HCT116 (cell line): ENCODE results near the gene FOXD1. TPM values are rescaled to one million over a fixed set of nuclear protein-coding genes. Genes with fewer than 3 reads are reported as not detected.

ENCODE experiments used
- ATAC-seq: fragments of 200-7000 bp; cut with Tn5 transposase; 2 replicates; pipeline ENCODE4 v1.9.1; 2020; ENCODE audit warnings: mild to moderate bottlenecking, moderate library complexity
- BruUV-seq: library from RNA; stranded (reverse); fragments of 400-500 nt; replicated peaks from 2 replicates; lab custom pipeline; 2021; lab: Mats Ljungman, UMichigan
- CTCF ChIA-PET: fragments of 300-600 bp; sonication (Branson Sonifier 250); formaldehyde crosslinking; loops from one replicate; lab custom pipeline; 2021; ENCODE audit warnings: antibody characterized with exemption; lab: Charles Lee
- POLR2A ChIA-PET: fragments of 300-600, 350-600 bp; sonication (Branson Sonifier 250); formaldehyde crosslinking; loops from one replicate; lab custom pipeline; 2021; ENCODE audit warnings: antibody characterized with exemption; lab: Charles Lee
- RAD21 ChIA-PET, 2 experiments: fragments of 300-600 bp; sonication (Branson Sonifier 250); formaldehyde crosslinking; loops; one replicate each; lab custom pipeline; 2023; ENCODE audit warnings: low total read pairs in 2 of 2; ENCODE audit not compliant: uncharacterized antibody in 2 of 2, unreplicated experiment in 2 of 2, low non-redundant PET in 1 of 2; lab: Charles Lee
- DNase-seq: peaks from one replicate; pipeline ENCODE4 v3.0.0-alpha.2; 2010; ENCODE audit warnings: low read depth, low spot score
- H2AFZ ChIP-seq: fragments of 200-600 bp; shearing (Covaris generic), sonication (generic); 2 replicates; pipeline ENCODE4 v1.6.1; 2017; ENCODE audit warnings: low read depth, mixed run types, mixed read lengths, antibody characterized with exemption, low read length; ENCODE audit not compliant: poor library complexity, severe bottlenecking
- H3K27ac ChIP-seq: 2 replicates; pipeline ENCODE4 v1.5.1; 2012; ENCODE audit warnings: low read depth, low read length
- H3K27me3 ChIP-seq: fragments of 200-600 bp; sonication (generic); 2 replicates; pipeline ENCODE4 v1.6.1; 2016; ENCODE audit warnings: mixed run types, low read length, mixed read lengths; ENCODE audit not compliant: insufficient read depth
- H3K36me3 ChIP-seq, 2 experiments: fragments of 200-500 bp in 1 of 2; fragments of 200-600 bp in 1 of 2; sonication (Bioruptor generic) in 1 of 2; sonication (generic) in 1 of 2; 2 replicates each; pipeline versions ENCODE4 v1.5.1 to v1.6.1; 2014 to 2016; ENCODE audit warnings: low read length in 2 of 2, inconsistent platforms in 1 of 2, mixed read lengths in 1 of 2, mixed run types in 1 of 2; ENCODE audit not compliant: insufficient read depth in 2 of 2, control insufficient read depth in 1 of 2
- H3K4me1 ChIP-seq, 2 experiments: fragments of 200-600 bp in 1 of 2; sonication (generic) in 1 of 2; 2 replicates each; pipeline versions ENCODE4 v1.5.1 to v1.6.1; 2012 to 2017; ENCODE audit warnings: low read length in 2 of 2, inconsistent platforms in 1 of 2, mild to moderate bottlenecking in 1 of 2, mixed read lengths in 1 of 2, mixed run types in 1 of 2, moderate library complexity in 1 of 2; ENCODE audit not compliant: insufficient read depth in 2 of 2, control insufficient read depth in 1 of 2
- H3K4me2 ChIP-seq: fragments of 200-600 bp; sonication (generic); 2 replicates; pipeline ENCODE4 v1.6.1; 2017; ENCODE audit warnings: mixed run types, low read length, mixed read lengths
- H3K4me3 ChIP-seq, 2 experiments: fragments of 200-600 bp in 1 of 2; sonication (generic) in 1 of 2; replicated peaks in 1 of 2; 2 replicates each; pipeline ENCODE4 v1.5.1; 2011 to 2016; ENCODE audit warnings: low read length in 2 of 2, control low read depth in 1 of 2, low read depth in 1 of 2, mild to moderate bottlenecking in 1 of 2, mixed read lengths in 1 of 2, mixed run types in 1 of 2
- H3K79me2 ChIP-seq: fragments of 200-600 bp; sonication (generic); 2 replicates; pipeline ENCODE4 v1.6.1; 2017; ENCODE audit warnings: mild to moderate bottlenecking, mixed run types, low read length, moderate library complexity, mixed read lengths; ENCODE audit not compliant: insufficient read depth
- H3K9ac ChIP-seq: fragments of 200-600 bp; sonication (generic); 2 replicates; pipeline ENCODE4 v1.6.1; 2016; ENCODE audit warnings: low read length, mixed read lengths
- H3K9me2 ChIP-seq: fragments of 200-600 bp; sonication (generic), shearing (Covaris generic); 2 replicates; pipeline ENCODE4 v1.6.1; 2017; ENCODE audit warnings: mixed run types, mild to moderate bottlenecking, moderate library complexity; ENCODE audit not compliant: insufficient read depth
- H3K9me3 ChIP-seq, 2 experiments: fragments of 200-500 bp in 1 of 2; fragments of 200-600 bp in 1 of 2; sonication (Bioruptor generic) in 1 of 2; sonication (generic) in 1 of 2; 2 replicates each; pipeline ENCODE4 v1.6.1; 2014 to 2017; ENCODE audit warnings: low read length in 2 of 2, mixed read lengths in 2 of 2, inconsistent platforms in 1 of 2, low read depth in 1 of 2, mild to moderate bottlenecking in 1 of 2, mixed run types in 1 of 2, moderate library complexity in 1 of 2; ENCODE audit not compliant: control insufficient read depth in 1 of 2, insufficient read depth in 1 of 2
- H4K20me1 ChIP-seq: fragments of 200-600 bp; sonication (generic), shearing (Covaris generic); 2 replicates; pipeline ENCODE4 v1.6.1; 2017; ENCODE audit warnings: mixed run types, mild to moderate bottlenecking, moderate library complexity; ENCODE audit not compliant: insufficient read depth
- CBX3 ChIP-seq: IDR thresholded peaks from 2 replicates; pipeline ENCODE4 v1.6.1; 2012; ENCODE audit warnings: low read depth
- CEBPB ChIP-seq: IDR thresholded peaks from 2 replicates; pipeline ENCODE4 v1.6.1; 2012; ENCODE audit warnings: low read depth
- EGR1 ChIP-seq: IDR thresholded peaks from 2 replicates; pipeline ENCODE4 v1.6.1; 2012; ENCODE audit warnings: low read depth
- ELF1 ChIP-seq: IDR thresholded peaks from 2 replicates; pipeline ENCODE4 v1.6.1; 2012; ENCODE audit warnings: low read depth, borderline replicate concordance
- EZH2 ChIP-seq: fragments of 200-600 bp; sonication (generic); IDR thresholded peaks from 2 replicates; pipeline ENCODE4 v1.6.1; 2017; ENCODE audit warnings: antibody characterized with exemption, mixed run types
- EZH2phosphoT487 ChIP-seq: fragments of 200-600 bp; IDR thresholded peaks from 2 replicates; pipeline ENCODE4 v1.6.1; 2018; ENCODE audit warnings: antibody characterized with exemption, borderline replicate concordance
- FOSL1 ChIP-seq: IDR thresholded peaks from 2 replicates; pipeline ENCODE4 v1.6.1; 2012; ENCODE audit warnings: low read depth
- POLR2A ChIP-seq: IDR thresholded peaks from 2 replicates; pipeline ENCODE4 v1.7.0; 2011; ENCODE audit warnings: borderline replicate concordance; ENCODE audit not compliant: insufficient read depth, insufficient read length; ENCODE audit errors: extremely low read depth
- RAD21 ChIP-seq: IDR thresholded peaks from 2 replicates; pipeline ENCODE4 v1.6.1; 2012; ENCODE audit warnings: low read depth, mild to moderate bottlenecking
- SIN3A ChIP-seq: IDR thresholded peaks from 2 replicates; pipeline ENCODE4 v1.6.1; 2012; ENCODE audit warnings: low read depth
- TCF7L2 ChIP-seq: IDR thresholded peaks from 2 replicates; pipeline ENCODE4 v1.7.0; 2011; ENCODE audit warnings: borderline replicate concordance, inconsistent platforms; ENCODE audit not compliant: insufficient read depth, insufficient read length; ENCODE audit errors: extremely low read depth
- YY1 ChIP-seq: IDR thresholded peaks from 2 replicates; pipeline ENCODE4 v1.6.1; 2011; ENCODE audit warnings: low read length, low read depth, moderate library complexity, mild to moderate bottlenecking; ENCODE audit not compliant: insufficient replicate concordance; ENCODE audit errors: extremely low read depth
- ZFX ChIP-seq: fragments of 450-650 bp; IDR thresholded peaks from 2 replicates; pipeline ENCODE4 v1.6.1; 2017
- intact Hi-C: fragments of 100-400 bp; cut with micrococcal nuclease; formaldehyde crosslinking; loops from 2 replicates; pipeline ENCODE4 v1.10.0; 2022
- total RNA-seq: library from RNA; stranded (reverse); gene quantifications from one replicate; pipeline ENCODE4 v1.2.1, GENCODE V29; 2021; ENCODE audit not compliant: unreplicated experiment
- TF ChIP-seq, protein P1 (sequence below): IDR thresholded peaks from 2 replicates; pipeline ENCODE4 v1.6.1; 2011; ENCODE audit warnings: mild to moderate bottlenecking, low read length, moderate library complexity; ENCODE audit not compliant: insufficient replicate concordance; ENCODE audit errors: extremely low read depth
- TF ChIP-seq, protein P2 (sequence below), 3 experiments: fragments of 200-600 bp in 1 of 3; sonication (generic) in 1 of 3; IDR thresholded peaks in 2 of 3; conservative IDR thresholded peaks in 1 of 3; 2 replicates each; pipeline ENCODE4 v1.5.1; 2012 to 2017; ENCODE audit warnings: low read depth in 2 of 3, low read length in 2 of 3, antibody characterized with exemption in 1 of 3, borderline replicate concordance in 1 of 3, control low read depth in 1 of 3, mild to moderate bottlenecking in 1 of 3, mixed read lengths in 1 of 3, mixed run types in 1 of 3, moderate library complexity in 1 of 3; ENCODE audit not compliant: insufficient read depth in 1 of 3
- TF ChIP-seq, protein P3 (sequence below): IDR thresholded peaks from 2 replicates; pipeline ENCODE4 v1.6.1; 2012; ENCODE audit warnings: low read depth
- TF ChIP-seq, protein P4 (sequence below): IDR thresholded peaks from 2 replicates; pipeline ENCODE4 v1.6.1; 2012
- TF ChIP-seq, protein P5 (sequence below): IDR thresholded peaks from 2 replicates; pipeline ENCODE4 v1.6.1; 2012

Gene FOXD1
- total RNA-seq, 1 experiment from 2014 or later: 26.8 TPM

DNA sequence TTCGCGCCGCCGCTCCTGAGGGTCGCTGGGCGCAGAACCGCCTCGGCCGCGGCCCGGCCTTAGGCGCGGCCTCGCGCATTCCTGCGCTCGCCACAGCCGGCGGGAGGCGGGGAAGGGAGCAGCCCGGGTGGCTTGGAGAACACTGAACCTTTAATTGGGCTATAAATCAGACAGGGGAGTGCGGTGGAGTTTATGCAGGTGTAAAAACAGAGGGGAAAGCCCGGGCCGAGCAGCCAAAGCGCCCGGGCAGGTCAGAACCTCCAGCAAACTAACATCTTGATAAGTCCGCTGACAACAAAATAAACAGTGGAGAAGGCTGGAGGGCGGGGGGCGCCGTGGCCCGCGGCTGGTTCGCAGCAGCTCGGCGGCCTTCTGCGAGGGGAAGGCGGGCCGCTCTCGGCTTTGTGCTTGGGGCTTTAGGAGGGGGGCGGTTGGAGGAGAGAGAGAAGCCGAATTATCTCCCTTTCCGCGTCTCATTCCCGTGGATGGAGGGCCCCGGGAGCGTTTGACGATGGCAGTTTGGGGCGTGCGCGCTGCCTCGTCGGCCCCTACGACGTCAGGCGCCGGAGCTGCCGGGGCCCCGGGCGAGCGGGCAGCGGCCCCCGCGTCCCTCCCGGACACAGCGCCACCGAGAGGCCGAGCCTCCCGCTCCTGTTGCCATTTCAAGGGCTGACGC lies 11.3 kb downstream of the FOXD1 start:
- Histone ChIP-seq H3K27ac (peak overlapping the region; percentile 68), H4K20me1 (no peaks in the 10 kb centered on the region), H3K9ac (peak overlapping the region; percentile 57), H3K4me2 (peak overlapping the region; percentile 76), H2AFZ (peak overlapping the region; percentile 59), H3K9me3 (no peaks in the 10 kb centered on the region), H3K27me3 (no peaks in the 10 kb centered on the region), H3K4me1 (peaks cover 7 to 25% of the 10 kb centered on the region in 2 experiments; a peak in 2 of 4 replicates), H3K79me2 (no peaks in the 10 kb centered on the region), H3K36me3 (no peaks in the 10 kb centered on the region), H3K4me3 (peak overlapping the region; percentile 45 to 55), H3K9me2 (no peaks in the 10 kb centered on the region)
- RAD21 ChIA-PET: no interaction called here
- CTCF ChIA-PET: interaction anchor here (0.8 to 1.6 kb wide), 3 partner anchors 11 to 221 kb away, joined by 4 to 6 read pairs (median 5); partner anchors contain the start of gene FOXD1
- POLR2A ChIA-PET: interaction anchor here (1.0 to 3.0 kb wide), 2 partner anchors 10 to 11 kb away, joined by 3 to 9 read pairs; partner anchors contain the start of gene FOXD1
- intact Hi-C loops: no loop called here
- peak; percentile 87 for ATAC-seq
- DNase-seq: peak; percentile 48
- BruUV-seq: no TSS peak
- peak; percentile 67 for TF ChIP-seq YY1
- TF ChIP-seq EGR1: 0 out of 2 replicates have a peak, but pooled peaks have one; percentile 41
- no peak for TF ChIP-seq EZH2phosphoT487
- no peak for TF ChIP-seq FOSL1
- TF ChIP-seq, protein P1, sequence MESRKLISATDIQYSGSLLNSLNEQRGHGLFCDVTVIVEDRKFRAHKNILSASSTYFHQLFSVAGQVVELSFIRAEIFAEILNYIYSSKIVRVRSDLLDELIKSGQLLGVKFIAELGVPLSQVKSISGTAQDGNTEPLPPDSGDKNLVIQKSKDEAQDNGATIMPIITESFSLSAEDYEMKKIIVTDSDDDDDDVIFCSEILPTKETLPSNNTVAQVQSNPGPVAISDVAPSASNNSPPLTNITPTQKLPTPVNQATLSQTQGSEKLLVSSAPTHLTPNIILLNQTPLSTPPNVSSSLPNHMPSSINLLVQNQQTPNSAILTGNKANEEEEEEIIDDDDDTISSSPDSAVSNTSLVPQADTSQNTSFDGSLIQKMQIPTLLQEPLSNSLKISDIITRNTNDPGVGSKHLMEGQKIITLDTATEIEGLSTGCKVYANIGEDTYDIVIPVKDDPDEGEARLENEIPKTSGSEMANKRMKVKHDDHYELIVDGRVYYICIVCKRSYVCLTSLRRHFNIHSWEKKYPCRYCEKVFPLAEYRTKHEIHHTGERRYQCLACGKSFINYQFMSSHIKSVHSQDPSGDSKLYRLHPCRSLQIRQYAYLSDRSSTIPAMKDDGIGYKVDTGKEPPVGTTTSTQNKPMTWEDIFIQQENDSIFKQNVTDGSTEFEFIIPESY: no peak
- no peak for TF ChIP-seq POLR2A
- TF ChIP-seq EZH2: no peak
- TF ChIP-seq CBX3: peak; percentile 70
- peak; percentile 23; the same call in 1 of the 2 replicates for TF ChIP-seq ZFX
- TF ChIP-seq, protein P2, sequence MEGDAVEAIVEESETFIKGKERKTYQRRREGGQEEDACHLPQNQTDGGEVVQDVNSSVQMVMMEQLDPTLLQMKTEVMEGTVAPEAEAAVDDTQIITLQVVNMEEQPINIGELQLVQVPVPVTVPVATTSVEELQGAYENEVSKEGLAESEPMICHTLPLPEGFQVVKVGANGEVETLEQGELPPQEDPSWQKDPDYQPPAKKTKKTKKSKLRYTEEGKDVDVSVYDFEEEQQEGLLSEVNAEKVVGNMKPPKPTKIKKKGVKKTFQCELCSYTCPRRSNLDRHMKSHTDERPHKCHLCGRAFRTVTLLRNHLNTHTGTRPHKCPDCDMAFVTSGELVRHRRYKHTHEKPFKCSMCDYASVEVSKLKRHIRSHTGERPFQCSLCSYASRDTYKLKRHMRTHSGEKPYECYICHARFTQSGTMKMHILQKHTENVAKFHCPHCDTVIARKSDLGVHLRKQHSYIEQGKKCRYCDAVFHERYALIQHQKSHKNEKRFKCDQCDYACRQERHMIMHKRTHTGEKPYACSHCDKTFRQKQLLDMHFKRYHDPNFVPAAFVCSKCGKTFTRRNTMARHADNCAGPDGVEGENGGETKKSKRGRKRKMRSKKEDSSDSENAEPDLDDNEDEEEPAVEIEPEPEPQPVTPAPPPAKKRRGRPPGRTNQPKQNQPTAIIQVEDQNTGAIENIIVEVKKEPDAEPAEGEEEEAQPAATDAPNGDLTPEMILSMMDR (IDR thresholded peaks at IDR 0.05 in 2 of 3, conservative IDR thresholded peaks at IDR 0.05 in 1 of 3; ENCODE audit: borderline replicate concordance in 1 of 3, insufficient read depth in 1 of 3, low read depth in 2 of 3, low read length in 2 of 3): peak; percentile 65 to 75 (median 68); a peak in 5 of 6 replicates
- no peak for TF ChIP-seq ELF1
- TF ChIP-seq TCF7L2: no peak
- peak; percentile 63 for TF ChIP-seq RAD21
- TF ChIP-seq, protein P3, sequence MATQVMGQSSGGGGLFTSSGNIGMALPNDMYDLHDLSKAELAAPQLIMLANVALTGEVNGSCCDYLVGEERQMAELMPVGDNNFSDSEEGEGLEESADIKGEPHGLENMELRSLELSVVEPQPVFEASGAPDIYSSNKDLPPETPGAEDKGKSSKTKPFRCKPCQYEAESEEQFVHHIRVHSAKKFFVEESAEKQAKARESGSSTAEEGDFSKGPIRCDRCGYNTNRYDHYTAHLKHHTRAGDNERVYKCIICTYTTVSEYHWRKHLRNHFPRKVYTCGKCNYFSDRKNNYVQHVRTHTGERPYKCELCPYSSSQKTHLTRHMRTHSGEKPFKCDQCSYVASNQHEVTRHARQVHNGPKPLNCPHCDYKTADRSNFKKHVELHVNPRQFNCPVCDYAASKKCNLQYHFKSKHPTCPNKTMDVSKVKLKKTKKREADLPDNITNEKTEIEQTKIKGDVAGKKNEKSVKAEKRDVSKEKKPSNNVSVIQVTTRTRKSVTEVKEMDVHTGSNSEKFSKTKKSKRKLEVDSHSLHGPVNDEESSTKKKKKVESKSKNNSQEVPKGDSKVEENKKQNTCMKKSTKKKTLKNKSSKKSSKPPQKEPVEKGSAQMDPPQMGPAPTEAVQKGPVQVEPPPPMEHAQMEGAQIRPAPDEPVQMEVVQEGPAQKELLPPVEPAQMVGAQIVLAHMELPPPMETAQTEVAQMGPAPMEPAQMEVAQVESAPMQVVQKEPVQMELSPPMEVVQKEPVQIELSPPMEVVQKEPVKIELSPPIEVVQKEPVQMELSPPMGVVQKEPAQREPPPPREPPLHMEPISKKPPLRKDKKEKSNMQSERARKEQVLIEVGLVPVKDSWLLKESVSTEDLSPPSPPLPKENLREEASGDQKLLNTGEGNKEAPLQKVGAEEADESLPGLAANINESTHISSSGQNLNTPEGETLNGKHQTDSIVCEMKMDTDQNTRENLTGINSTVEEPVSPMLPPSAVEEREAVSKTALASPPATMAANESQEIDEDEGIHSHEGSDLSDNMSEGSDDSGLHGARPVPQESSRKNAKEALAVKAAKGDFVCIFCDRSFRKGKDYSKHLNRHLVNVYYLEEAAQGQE: no peak
- no peak for TF ChIP-seq CEBPB
- TF ChIP-seq SIN3A: no peak
- TF ChIP-seq, protein P4, sequence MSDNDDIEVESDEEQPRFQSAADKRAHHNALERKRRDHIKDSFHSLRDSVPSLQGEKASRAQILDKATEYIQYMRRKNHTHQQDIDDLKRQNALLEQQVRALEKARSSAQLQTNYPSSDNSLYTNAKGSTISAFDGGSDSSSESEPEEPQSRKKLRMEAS: peak; percentile 64; the same call in 1 of the 2 replicates
- TF ChIP-seq, protein P5, sequence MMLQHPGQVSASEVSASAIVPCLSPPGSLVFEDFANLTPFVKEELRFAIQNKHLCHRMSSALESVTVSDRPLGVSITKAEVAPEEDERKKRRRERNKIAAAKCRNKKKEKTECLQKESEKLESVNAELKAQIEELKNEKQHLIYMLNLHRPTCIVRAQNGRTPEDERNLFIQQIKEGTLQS: no peak
